Neural cell (in vitro differentiated cells): ENCODE results near the gene SCRN2. TPM values are rescaled to one million over a fixed set of nuclear protein-coding genes. Genes with fewer than 3 reads are reported as not detected.

ENCODE experiments used
- H2AFZ ChIP-seq: fragments of 200-600, 300-800 bp; sonication (generic), shearing (Covaris generic); 2 replicates; pipeline ENCODE4 v1.6.0; 2014; ENCODE audit warnings: low read depth, mild to moderate bottlenecking, antibody characterized with exemption, low read length, moderate library complexity
- H3F3A ChIP-seq: fragments of 200-600 bp; shearing (Covaris generic); 2 replicates; pipeline ENCODE4 v1.6.1; 2016; ENCODE audit warnings: mild to moderate bottlenecking, moderate library complexity, mixed read lengths, antibody characterized with exemption, low read length; ENCODE audit not compliant: insufficient read depth, poor library complexity, severe bottlenecking
- H3K27ac ChIP-seq: fragments of 200-600, 300-800 bp; sonication (generic), shearing (Covaris generic); 2 replicates; pipeline ENCODE4 v1.5.1; 2014; ENCODE audit warnings: mild to moderate bottlenecking, low read length, moderate library complexity
- H3K27me3 ChIP-seq: fragments of 300-800, 200-600 bp; sonication (generic), shearing (Covaris generic); 2 replicates; pipeline ENCODE4 v1.6.0; 2014; ENCODE audit warnings: mild to moderate bottlenecking, low read depth, low read length, moderate library complexity; ENCODE audit not compliant: insufficient read depth
- H3K36me3 ChIP-seq: fragments of 300-800, 200-600 bp; sonication (generic), shearing (Covaris generic); 2 replicates; pipeline ENCODE4 v1.5.1; 2014; ENCODE audit warnings: mild to moderate bottlenecking, antibody characterized with exemption, low read length, moderate library complexity; ENCODE audit not compliant: insufficient read depth
- H3K4me2 ChIP-seq: fragments of 300-800, 200-600 bp; sonication (generic), shearing (Covaris generic); 2 replicates; pipeline ENCODE4 v1.6.0; 2014; ENCODE audit warnings: mild to moderate bottlenecking, low read length
- H3K4me3 ChIP-seq: fragments of 300-800, 200-600 bp; sonication (generic), shearing (Covaris generic); 2 replicates; pipeline ENCODE4 v1.5.1; 2014; ENCODE audit warnings: mild to moderate bottlenecking, low read length, moderate library complexity
- H3K79me2 ChIP-seq: fragments of 200-600 bp; shearing (Covaris generic); replicated peaks from 2 replicates; pipeline ENCODE4 v1.6.0; 2014; ENCODE audit warnings: mild to moderate bottlenecking, low read length, moderate library complexity; ENCODE audit not compliant: insufficient read depth
- H3K9ac ChIP-seq: fragments of 300-800, 200-600 bp; sonication (generic), shearing (Covaris generic); 2 replicates; pipeline ENCODE4 v1.6.1; 2016; ENCODE audit warnings: mild to moderate bottlenecking, low read length, mixed read lengths
- H3K9me2 ChIP-seq: fragments of 200-600 bp; shearing (Covaris generic); 2 replicates; pipeline ENCODE4 v1.6.1; 2016; ENCODE audit warnings: mild to moderate bottlenecking, low read length, mixed read lengths; ENCODE audit not compliant: insufficient read depth
- H3K9me3 ChIP-seq: fragments of 200-600, 300-800 bp; sonication (generic), shearing (Covaris generic); 2 replicates; pipeline ENCODE4 v1.6.1; 2016; ENCODE audit warnings: mild to moderate bottlenecking, mixed run types, low read length, moderate library complexity, mixed read lengths
- H4K20me1 ChIP-seq: fragments of 200-600 bp; shearing (Covaris generic); 2 replicates; pipeline ENCODE4 v1.6.1; 2016; ENCODE audit warnings: mild to moderate bottlenecking, mixed run types; ENCODE audit not compliant: insufficient read depth
- EP300 ChIP-seq: fragments of 450-650 bp; conservative IDR thresholded peaks from 2 replicates; pipeline ENCODE4 v1.6.1; 2014; ENCODE audit warnings: antibody characterized with exemption, mild to moderate bottlenecking, moderate library complexity; ENCODE audit not compliant: poor library complexity, severe bottlenecking
- EZH2 ChIP-seq: fragments of 200-600, 300-800 bp; shearing (Covaris generic), sonication (generic); IDR thresholded peaks from 2 replicates; pipeline ENCODE4 v1.6.1; 2014; ENCODE audit warnings: antibody characterized with exemption, low read length, borderline replicate concordance, mild to moderate bottlenecking; ENCODE audit not compliant: insufficient read depth, poor library complexity, severe bottlenecking
- MXI1 ChIP-seq: fragments of 450-650 bp; conservative IDR thresholded peaks from 2 replicates; pipeline ENCODE4 v1.6.1; 2014; ENCODE audit warnings: antibody characterized with exemption, mild to moderate bottlenecking; ENCODE audit not compliant: poor library complexity, severe bottlenecking
- POLR2AphosphoS5 ChIP-seq: IDR thresholded peaks from 2 replicates; pipeline ENCODE4 v1.6.1; 2012
- RAD21 ChIP-seq: fragments of 450-650 bp; conservative IDR thresholded peaks from 2 replicates; pipeline ENCODE4 v1.6.1; 2014; ENCODE audit warnings: antibody characterized with exemption, mild to moderate bottlenecking, moderate library complexity
- SMC3 ChIP-seq: fragments of 450-650 bp; conservative IDR thresholded peaks from 2 replicates; pipeline ENCODE4 v1.6.1; 2014; ENCODE audit warnings: antibody characterized with exemption, mild to moderate bottlenecking, moderate library complexity; ENCODE audit not compliant: poor library complexity
- TAF1 ChIP-seq: IDR thresholded peaks from 2 replicates; pipeline ENCODE4 v1.6.1; 2012; ENCODE audit warnings: low read depth
- polyA plus RNA-seq: library from polyadenylated mRNA; depleted of rRNA; stranded (reverse); fragments of >200 nt; gene quantifications from 2 replicates; pipeline ENCODE4 v1.2.3, GENCODE V29; 2014
- TF ChIP-seq, protein P1 (sequence below): IDR thresholded peaks from 2 replicates; pipeline ENCODE4 v1.6.1; 2012; ENCODE audit warnings: borderline replicate concordance
- TF ChIP-seq, protein P2 (sequence below): fragments of 450-650 bp; IDR thresholded peaks from 2 replicates; pipeline ENCODE4 v1.5.1; 2014; ENCODE audit warnings: antibody characterized with exemption, mild to moderate bottlenecking, moderate library complexity; ENCODE audit not compliant: poor library complexity, severe bottlenecking

Gene SCRN2
- polyA plus RNA-seq, 1 donor from 2014 or later: 94.0 TPM

DNA sequence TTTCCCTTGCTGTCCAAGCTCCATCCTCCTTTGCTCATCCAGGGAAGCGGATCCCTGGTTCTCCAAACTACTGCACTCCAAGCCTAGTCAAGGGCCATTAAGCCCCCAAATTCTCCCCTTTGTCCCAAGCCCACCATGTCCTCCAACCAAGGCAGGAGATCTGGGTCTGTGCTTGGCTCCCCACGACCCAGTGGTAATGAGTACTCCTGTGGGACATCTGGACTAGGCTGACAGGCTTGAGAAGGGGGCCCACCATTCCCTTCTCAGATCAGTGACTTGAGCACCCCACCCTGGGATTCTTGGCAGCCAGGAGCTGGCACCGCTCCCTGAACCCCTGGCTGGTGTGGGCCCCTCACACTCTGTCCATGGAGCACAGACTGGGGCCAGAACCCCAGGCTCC is 36.6 kb downstream of the SCRN2 start:
- Histone ChIP-seq H3K79me2 (no peaks in the 10 kb centered on the region), H3K27ac (no peak overlapping the region), H3K9me3 (no peaks in the 10 kb centered on the region), H3K36me3 (no peaks in the 10 kb centered on the region), H3K4me2 (no peak overlapping the region), H4K20me1 (no peaks in the 10 kb centered on the region), H3K9ac (no peak overlapping the region), H3K4me3 (no peak overlapping the region), H3F3A (no peaks in the 10 kb centered on the region), H3K27me3 (peaks cover 8% of the 10 kb centered on the region), H2AFZ (no peak overlapping the region), H3K9me2 (no peaks in the 10 kb centered on the region)
- TF ChIP-seq MXI1 (no peak), EP300 (no peak), SMC3 (no peak)

DNA sequence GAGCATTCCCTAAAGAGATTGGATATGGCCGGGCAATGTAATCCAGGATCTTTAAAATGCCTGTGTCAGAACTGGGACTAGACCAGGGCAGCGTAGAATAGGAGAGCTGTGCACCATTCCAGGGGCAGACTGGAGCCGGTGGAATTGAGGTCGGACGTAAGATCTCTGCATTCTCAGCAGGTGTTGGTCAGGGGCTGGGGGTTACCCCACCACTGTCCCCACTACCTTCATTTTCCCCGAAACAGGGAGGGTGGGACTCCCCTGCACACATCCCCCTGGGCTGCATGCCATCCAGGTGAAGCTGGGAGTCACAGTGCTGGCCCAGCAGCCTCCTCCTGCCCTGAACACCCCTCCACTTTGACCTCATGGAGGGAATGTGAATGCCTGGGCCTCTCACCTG is 37.3 kb downstream of the SCRN2 start:
- Histone ChIP-seq H3K27me3 (peaks cover 8% of the 10 kb centered on the region), H2AFZ (no peak overlapping the region), H3K9me3 (no peaks in the 10 kb centered on the region), H3K4me3 (no peak overlapping the region), H3F3A (no peaks in the 10 kb centered on the region), H3K36me3 (no peaks in the 10 kb centered on the region), H3K79me2 (no peaks in the 10 kb centered on the region), H3K4me2 (no peak overlapping the region), H3K27ac (no peak overlapping the region), H3K9me2 (no peaks in the 10 kb centered on the region), H3K9ac (no peak overlapping the region), H4K20me1 (no peaks in the 10 kb centered on the region)
- TF ChIP-seq TAF1 (no peak), EZH2 (no peak), POLR2AphosphoS5 (no peak), RAD21 (no peak), EP300 (no peak), MXI1 (no peak), SMC3 (no peak)
- TF ChIP-seq, protein P1, sequence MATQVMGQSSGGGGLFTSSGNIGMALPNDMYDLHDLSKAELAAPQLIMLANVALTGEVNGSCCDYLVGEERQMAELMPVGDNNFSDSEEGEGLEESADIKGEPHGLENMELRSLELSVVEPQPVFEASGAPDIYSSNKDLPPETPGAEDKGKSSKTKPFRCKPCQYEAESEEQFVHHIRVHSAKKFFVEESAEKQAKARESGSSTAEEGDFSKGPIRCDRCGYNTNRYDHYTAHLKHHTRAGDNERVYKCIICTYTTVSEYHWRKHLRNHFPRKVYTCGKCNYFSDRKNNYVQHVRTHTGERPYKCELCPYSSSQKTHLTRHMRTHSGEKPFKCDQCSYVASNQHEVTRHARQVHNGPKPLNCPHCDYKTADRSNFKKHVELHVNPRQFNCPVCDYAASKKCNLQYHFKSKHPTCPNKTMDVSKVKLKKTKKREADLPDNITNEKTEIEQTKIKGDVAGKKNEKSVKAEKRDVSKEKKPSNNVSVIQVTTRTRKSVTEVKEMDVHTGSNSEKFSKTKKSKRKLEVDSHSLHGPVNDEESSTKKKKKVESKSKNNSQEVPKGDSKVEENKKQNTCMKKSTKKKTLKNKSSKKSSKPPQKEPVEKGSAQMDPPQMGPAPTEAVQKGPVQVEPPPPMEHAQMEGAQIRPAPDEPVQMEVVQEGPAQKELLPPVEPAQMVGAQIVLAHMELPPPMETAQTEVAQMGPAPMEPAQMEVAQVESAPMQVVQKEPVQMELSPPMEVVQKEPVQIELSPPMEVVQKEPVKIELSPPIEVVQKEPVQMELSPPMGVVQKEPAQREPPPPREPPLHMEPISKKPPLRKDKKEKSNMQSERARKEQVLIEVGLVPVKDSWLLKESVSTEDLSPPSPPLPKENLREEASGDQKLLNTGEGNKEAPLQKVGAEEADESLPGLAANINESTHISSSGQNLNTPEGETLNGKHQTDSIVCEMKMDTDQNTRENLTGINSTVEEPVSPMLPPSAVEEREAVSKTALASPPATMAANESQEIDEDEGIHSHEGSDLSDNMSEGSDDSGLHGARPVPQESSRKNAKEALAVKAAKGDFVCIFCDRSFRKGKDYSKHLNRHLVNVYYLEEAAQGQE: no peak
- TF ChIP-seq, protein P2, sequence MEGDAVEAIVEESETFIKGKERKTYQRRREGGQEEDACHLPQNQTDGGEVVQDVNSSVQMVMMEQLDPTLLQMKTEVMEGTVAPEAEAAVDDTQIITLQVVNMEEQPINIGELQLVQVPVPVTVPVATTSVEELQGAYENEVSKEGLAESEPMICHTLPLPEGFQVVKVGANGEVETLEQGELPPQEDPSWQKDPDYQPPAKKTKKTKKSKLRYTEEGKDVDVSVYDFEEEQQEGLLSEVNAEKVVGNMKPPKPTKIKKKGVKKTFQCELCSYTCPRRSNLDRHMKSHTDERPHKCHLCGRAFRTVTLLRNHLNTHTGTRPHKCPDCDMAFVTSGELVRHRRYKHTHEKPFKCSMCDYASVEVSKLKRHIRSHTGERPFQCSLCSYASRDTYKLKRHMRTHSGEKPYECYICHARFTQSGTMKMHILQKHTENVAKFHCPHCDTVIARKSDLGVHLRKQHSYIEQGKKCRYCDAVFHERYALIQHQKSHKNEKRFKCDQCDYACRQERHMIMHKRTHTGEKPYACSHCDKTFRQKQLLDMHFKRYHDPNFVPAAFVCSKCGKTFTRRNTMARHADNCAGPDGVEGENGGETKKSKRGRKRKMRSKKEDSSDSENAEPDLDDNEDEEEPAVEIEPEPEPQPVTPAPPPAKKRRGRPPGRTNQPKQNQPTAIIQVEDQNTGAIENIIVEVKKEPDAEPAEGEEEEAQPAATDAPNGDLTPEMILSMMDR: no peak

DNA sequence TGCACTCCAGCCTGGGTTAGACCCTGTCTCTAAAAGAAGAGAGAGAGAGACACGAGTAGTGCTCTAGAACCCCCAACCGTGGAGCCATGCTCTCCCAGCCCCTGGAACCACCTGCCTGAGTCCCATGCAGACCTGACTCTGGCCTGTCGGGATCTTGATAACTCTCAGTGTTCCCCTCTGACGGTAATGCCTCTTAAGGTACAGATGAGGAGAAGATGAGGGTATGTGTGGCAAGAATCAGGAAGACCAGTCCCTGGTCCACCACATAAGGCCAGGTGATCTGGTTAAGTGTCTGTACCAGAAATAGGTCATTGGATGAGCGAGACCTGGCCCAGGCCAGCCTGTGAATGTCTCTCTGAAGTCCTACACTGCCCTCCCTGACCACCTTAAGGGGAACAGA is 37.9 kb downstream of the SCRN2 start:
- H3K27ac ChIP-seq: no peak overlapping the region
- no peak overlapping the region for H2AFZ ChIP-seq
- H3K4me3 ChIP-seq: no peak overlapping the region
- H3K9ac ChIP-seq: no peak overlapping the region
- TF ChIP-seq, protein P2: no peak
- no peak for TF ChIP-seq MXI1
- no peak for TF ChIP-seq RAD21
- no peak for TF ChIP-seq POLR2AphosphoS5
- H3K27me3 ChIP-seq: peaks cover 8% of the 10 kb centered on the region
- H4K20me1 ChIP-seq: no peaks in the 10 kb centered on the region
- H3F3A ChIP-seq: no peaks in the 10 kb centered on the region
- no peaks in the 10 kb centered on the region for H3K79me2 ChIP-seq
- H3K9me2 ChIP-seq: no peaks in the 10 kb centered on the region
- H3K4me2 ChIP-seq: no peak overlapping the region
- H3K9me3 ChIP-seq: no peaks in the 10 kb centered on the region
- H3K36me3 ChIP-seq: no peaks in the 10 kb centered on the region
